Measurements from ENCODE around the gene HMCN1.

HMCN1 gene

GRCh38 chr1:185920602-185921001, 186.4 kb downstream of the HMCN1 start:
- no peak for DNase-seq

- DNase-seq: no peak
Measured at GRCh38 chr1:185921636-185922035, 187.4 kb downstream of the HMCN1 start.

GRCh38 chr1:185926588-185926987, 192.4 kb downstream of the HMCN1 start:
- no peak for DNase-seq

- no peak for DNase-seq
Measured at GRCh38 chr1:185929776-185930175, 195.6 kb downstream of the HMCN1 start.

- DNase-seq: no peak
Measured at GRCh38 chr1:185931438-185931837, 197.2 kb downstream of the HMCN1 start.

GRCh38 chr1:185933580-185933979, 199.4 kb downstream of the HMCN1 start:
- no peak for DNase-seq

- no peak for DNase-seq
Measured at GRCh38 chr1:185934476-185935189, 200.4 kb downstream of the HMCN1 start.

- DNase-seq: no peak
Measured at GRCh38 chr1:185935360-185935759, 201.2 kb downstream of the HMCN1 start.

GRCh38 chr1:185936641-185937040, 202.4 kb downstream of the HMCN1 start:
- DNase-seq: no peak

GRCh38 chr1:185938396-185938795, 204.2 kb downstream of the HMCN1 start:
- no peak for DNase-seq

- no peak for DNase-seq
Measured at GRCh38 chr1:185939142-185939541, 205.0 kb downstream of the HMCN1 start.

GRCh38 chr1:185942961-185943360, 208.8 kb downstream of the HMCN1 start:
- DNase-seq: no peak

- DNase-seq: no peak
Measured at GRCh38 chr1:185956881-185957280, 222.7 kb downstream of the HMCN1 start.

- no peak for DNase-seq
Measured at GRCh38 chr1:185957441-185958363, 223.5 kb downstream of the HMCN1 start.

- no peak for DNase-seq
Measured at GRCh38 chr1:185960422-185961321, 226.5 kb downstream of the HMCN1 start.

GRCh38 chr1:185961664-185962063, 227.5 kb downstream of the HMCN1 start:
- DNase-seq: no peak

- no peak for DNase-seq
Measured at GRCh38 chr1:185964946-185965345, 230.8 kb downstream of the HMCN1 start.

GRCh38 chr1:185965870-185966269, 231.7 kb downstream of the HMCN1 start:
- DNase-seq: no peak

- DNase-seq: no peak
Measured at GRCh38 chr1:185966471-185966870, 232.3 kb downstream of the HMCN1 start.

- DNase-seq: no peak
Measured at GRCh38 chr1:185969028-185969427, 234.8 kb downstream of the HMCN1 start.

GRCh38 chr1:185969524-185969991, 235.4 kb downstream of the HMCN1 start:
- no peak for DNase-seq

- no peak for DNase-seq
Measured at GRCh38 chr1:185971688-185972087, 237.5 kb downstream of the HMCN1 start.

Measured in hematopoietic multipotent progenitor cell treated with erythropoietin and hydrocortisone succinate and interleukin-3 and kit ligand, for 6 days (in vitro differentiated cells).